Body of pancreas (tissue), 4 donors: ENCODE measurements around the gene KRT76. TPM values are rescaled to one million over a fixed set of nuclear protein-coding genes. Genes with fewer than 3 reads are reported as not detected.
"Not testable (repeated sequence)": the region's sequence is repeated elsewhere in the genome, so short reads cannot be mapped to it uniquely, and the experiment has no call there.

Experiments used
- ATAC-seq: fragments of 150-250 bp; one replicate; pipeline ENCODE4 v1.9.1; 2016
- DNase-seq, 4 donors: peaks; one replicate each; pipeline ENCODE4 v3.0.0-alpha.2; 2019
- H3K27ac ChIP-seq, 4 donors: fragments of 200-600 bp; sonication (generic); 1 replicate in 3 of 4; 2 replicates in 1 of 4; pipeline versions ENCODE4 v1.5.1 to v1.6.1; 2016 to 2019; ENCODE audit warnings: mild to moderate bottlenecking in 1 of 4, mixed read lengths in 1 of 4, moderate library complexity in 1 of 4
- H3K27me3 ChIP-seq, 2 donors: fragments of 200-600 bp; sonication (generic); one replicate each; pipeline ENCODE4 v1.6.0; 2016; ENCODE audit warnings: mild to moderate bottlenecking in 1 of 2
- H3K36me3 ChIP-seq, 2 donors: fragments of 200-600 bp; sonication (generic); replicated peaks in 1 of 2; 2 replicates each; pipeline ENCODE4 v1.5.1; 2016; ENCODE audit warnings: low read depth in 2 of 2; ENCODE audit not compliant: insufficient read depth in 1 of 2
- H3K4me1 ChIP-seq: fragments of 200-600 bp; sonication (generic); one replicate; pipeline ENCODE4 v1.6.0; 2016
- H3K4me3 ChIP-seq, 2 donors: fragments of 200-600 bp; sonication (generic); 1 replicate in 1 of 2; 2 replicates in 1 of 2; pipeline ENCODE4 v1.5.1; 2016 to 2019
- H3K9me3 ChIP-seq, 3 donors: fragments of 200-600 bp; sonication (generic); 1 replicate in 2 of 3; 2 replicates in 1 of 3; pipeline ENCODE4 v1.5.1; 2016
- POLR2A ChIP-seq, 3 donors: fragments of 450-650 bp; IDR thresholded peaks; one replicate each; pipeline ENCODE4 v1.6.1; 2016; ENCODE audit warnings: antibody characterized with exemption in 3 of 3, mild to moderate bottlenecking in 2 of 3
- WGBS, 2 donors: methylation state at CpG; one replicate each; pipeline ENCODE4 v1.1.5; 2017; 5-methylcytosine and 5-hydroxymethylcytosine counted together
- intact Hi-C: fragments of 100-400 bp; cut with DNase I; formaldehyde crosslinking; loops from one replicate; pipeline ENCODE4 v1.15.1; 2023
- total RNA-seq, 2 donors: library from RNA; depleted of rRNA; stranded (reverse); fragments of >200 nt; gene quantifications; one replicate each; pipeline ENCODE4 v1.1.0, GENCODE V29; 2016
- TF ChIP-seq, protein P1 (sequence below), 7 experiments: fragments of 450-650 bp in 4 of 7; fragments of 200-600 bp in 3 of 7; sonication (generic) in 3 of 7; IDR thresholded peaks; one replicate each; pipeline ENCODE4 v1.5.1; 2016 to 2019; ENCODE audit warnings: antibody characterized with exemption in 7 of 7

Gene KRT76
- total RNA-seq, 2 donors from 2014 or later = not detected

DNA sequence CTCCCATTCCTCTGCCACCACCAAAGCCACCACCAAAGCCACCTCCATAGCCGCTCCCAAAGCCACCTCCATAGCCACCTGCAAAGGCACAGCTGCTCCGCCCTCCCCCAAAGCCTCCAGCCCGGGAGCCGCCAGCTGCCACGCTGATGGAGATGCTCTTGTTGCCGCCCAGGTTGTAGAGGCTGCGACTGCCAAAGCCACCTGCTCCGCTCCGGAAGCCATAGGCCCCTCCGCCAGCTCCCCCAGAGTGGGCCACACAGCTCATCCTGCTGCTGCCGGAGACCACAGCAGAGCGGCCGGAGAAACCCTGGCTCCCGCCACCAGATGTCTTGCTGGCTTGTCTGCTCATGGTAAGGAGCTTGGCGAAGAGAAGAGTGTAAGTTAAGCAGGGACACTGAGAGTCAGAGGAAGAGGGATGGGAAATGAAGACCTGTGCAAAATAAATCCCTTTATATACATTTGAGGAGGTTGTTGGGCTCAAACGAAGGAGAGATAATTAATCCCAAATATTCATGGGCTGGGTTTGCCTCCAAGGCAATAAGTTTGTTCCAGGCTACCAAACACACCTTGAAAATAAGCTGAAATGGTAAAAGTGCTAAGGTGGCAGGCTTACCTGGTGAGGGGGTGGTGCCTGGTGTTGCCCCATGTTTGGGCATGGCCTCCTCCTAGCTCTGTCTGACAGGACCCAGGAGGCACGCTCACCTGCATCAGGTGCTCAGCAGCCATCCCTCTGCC lies 18.7 kb upstream of the KRT76 start, which contains the start of gene KRT3:
KRT3 (minus strand) TSS at position 424 of the 735 bp plus-strand sequence; CDS start at position 349, 75 bp downstream.
- ATAC-seq = no peak
- no peak for TF ChIP-seq POLR2A (IDR thresholded peaks at IDR 0.05)
- TF ChIP-seq, protein P1, sequence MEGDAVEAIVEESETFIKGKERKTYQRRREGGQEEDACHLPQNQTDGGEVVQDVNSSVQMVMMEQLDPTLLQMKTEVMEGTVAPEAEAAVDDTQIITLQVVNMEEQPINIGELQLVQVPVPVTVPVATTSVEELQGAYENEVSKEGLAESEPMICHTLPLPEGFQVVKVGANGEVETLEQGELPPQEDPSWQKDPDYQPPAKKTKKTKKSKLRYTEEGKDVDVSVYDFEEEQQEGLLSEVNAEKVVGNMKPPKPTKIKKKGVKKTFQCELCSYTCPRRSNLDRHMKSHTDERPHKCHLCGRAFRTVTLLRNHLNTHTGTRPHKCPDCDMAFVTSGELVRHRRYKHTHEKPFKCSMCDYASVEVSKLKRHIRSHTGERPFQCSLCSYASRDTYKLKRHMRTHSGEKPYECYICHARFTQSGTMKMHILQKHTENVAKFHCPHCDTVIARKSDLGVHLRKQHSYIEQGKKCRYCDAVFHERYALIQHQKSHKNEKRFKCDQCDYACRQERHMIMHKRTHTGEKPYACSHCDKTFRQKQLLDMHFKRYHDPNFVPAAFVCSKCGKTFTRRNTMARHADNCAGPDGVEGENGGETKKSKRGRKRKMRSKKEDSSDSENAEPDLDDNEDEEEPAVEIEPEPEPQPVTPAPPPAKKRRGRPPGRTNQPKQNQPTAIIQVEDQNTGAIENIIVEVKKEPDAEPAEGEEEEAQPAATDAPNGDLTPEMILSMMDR (IDR thresholded peaks at IDR 0.05) = no peak

DNA sequence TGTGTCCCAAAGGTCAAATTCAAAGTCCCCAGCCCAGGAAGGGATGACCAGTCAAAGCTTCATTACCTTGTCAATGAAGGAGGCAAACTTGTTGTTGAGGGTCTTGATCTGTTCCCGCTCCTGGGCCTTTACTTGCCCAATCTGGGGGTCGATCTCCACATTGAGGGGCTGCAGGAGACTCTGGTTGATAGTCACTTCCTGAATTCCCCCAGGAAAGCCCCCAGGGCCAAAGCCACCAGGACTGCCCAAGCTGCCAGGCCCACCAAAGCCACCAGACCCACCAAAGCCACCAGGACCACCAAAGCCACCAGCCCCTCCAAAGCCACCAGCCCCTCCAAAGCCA lies 18.2 kb upstream of the KRT76 start:
- H3K27me3 ChIP-seq, H3K9me3 ChIP-seq, H3K4me3 ChIP-seq, H3K27ac ChIP-seq, intact Hi-C loops, H3K4me1 ChIP-seq, DNase-seq, H3K36me3 ChIP-seq, ATAC-seq: not testable (repeated sequence)
- 98 to 100% methylated on average over 2 of the region's 2 CpGs for WGBS, 2 donors

More for the DNA sequence above, 18.7 kb upstream of the KRT76 start, which contains the start of gene KRT3:
- no peak for DNase-seq
- Histone ChIP-seq H3K4me1 (peaks cover 6% of the 10 kb centered on the region), H3K27ac (no peak within 1 kb of the TSS), H3K9me3 (no peaks in the 10 kb centered on the region), H3K4me3 (no peak within 1 kb of the TSS), H3K27me3 (no peaks in the 10 kb centered on the region), H3K36me3 (no peaks in the 10 kb centered on the region)
- intact Hi-C loops = no loop called here
- WGBS, 2 donors = 90 to 92% methylated on average over 10 to 17 of the region's 17 CpGs

DNA sequence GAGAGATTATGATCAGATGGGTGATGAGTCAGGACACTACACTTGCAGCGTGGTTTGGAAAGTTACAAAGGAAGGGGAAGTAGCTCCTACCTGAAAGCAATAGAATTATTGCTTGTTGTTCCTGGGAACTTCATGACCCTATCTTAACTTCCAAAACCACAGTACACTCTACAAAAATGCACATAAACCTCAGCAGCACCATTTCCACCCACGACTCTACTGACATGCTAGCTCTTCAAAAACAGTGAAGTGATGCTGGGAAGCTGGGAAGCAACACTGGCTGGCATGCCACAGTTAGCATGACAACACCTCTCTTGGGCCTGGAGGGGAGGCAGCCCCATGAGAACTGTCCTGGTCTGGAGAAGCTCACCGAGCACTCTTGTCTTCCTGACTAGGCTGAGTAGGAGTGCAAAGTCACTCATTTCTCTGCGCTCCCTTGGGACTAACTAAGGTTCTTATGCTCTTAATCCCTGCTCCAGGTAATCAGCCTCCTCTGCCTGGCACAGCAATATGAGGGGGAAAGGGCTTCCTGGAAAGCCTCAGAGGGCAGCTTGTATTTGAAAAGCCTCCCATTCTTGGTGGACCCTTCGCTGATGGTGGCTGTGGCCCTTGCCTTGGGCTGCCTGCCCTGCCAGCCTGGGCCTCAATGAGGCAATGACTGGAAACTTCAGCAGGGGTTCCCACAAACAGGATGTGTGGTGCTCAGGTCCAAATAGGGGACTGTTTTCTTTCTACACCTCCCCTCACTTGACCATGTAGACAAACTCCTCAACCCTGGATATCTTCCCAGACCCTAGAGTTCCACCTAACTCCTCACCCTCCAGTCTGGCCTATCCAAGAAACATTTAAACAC lies 17.6 kb upstream of the KRT76 start:
- DNase-seq (no peak), ATAC-seq (no peak)
- 80 to 87% methylated on average over 4 to 5 of the region's 5 CpGs for WGBS, 2 donors
- Histone ChIP-seq H3K9me3 (no peaks in the 10 kb centered on the region), H3K4me1 (no peaks in the 10 kb centered on the region), H3K4me3 (no peak overlapping the region), H3K36me3 (no peaks in the 10 kb centered on the region), H3K27ac (no peak overlapping the region), H3K27me3 (no peaks in the 10 kb centered on the region)
- TF ChIP-seq POLR2A (IDR thresholded peaks at IDR 0.05) = no peak
- TF ChIP-seq, protein P1 (IDR thresholded peaks at IDR 0.05) = no peak
- intact Hi-C loops = no loop called here

GRCh38 chr12:52792185-52793029 lies 15.3 kb upstream of the KRT76 start:
- H3K36me3 ChIP-seq = no peaks in the 10 kb centered on the region
- intact Hi-C loops = no loop called here
- H3K4me1 ChIP-seq = no peaks in the 10 kb centered on the region
- TF ChIP-seq, protein P1 (IDR thresholded peaks at IDR 0.05) = no peak
- no peak for TF ChIP-seq POLR2A (IDR thresholded peaks at IDR 0.05)
- H3K9me3 ChIP-seq = no peaks in the 10 kb centered on the region
- H3K4me3 ChIP-seq = no peak overlapping the region
- no peak for ATAC-seq
- H3K27ac ChIP-seq = no peak overlapping the region
- no peaks in the 10 kb centered on the region for H3K27me3 ChIP-seq
- 72 to 83% methylated on average over 8 to 10 of the region's 10 CpGs for WGBS, 2 donors
- DNase-seq = no peak
